Gastrocnemius medialis (tissue), 4 donors: ENCODE data around the gene ART4. TPM values are rescaled to one million over a fixed set of nuclear protein-coding genes. Genes with fewer than 3 reads are reported as not detected.

Source experiments
- ATAC-seq, 2 donors: fragments of 150-250 bp; one replicate each; pipeline ENCODE4 v1.9.1; 2016
- DNase-seq, 2 donors: peaks; one replicate each; pipeline ENCODE4 v3.0.0-alpha.2; 2019
- H3K27ac ChIP-seq, 4 donors: fragments of 200-600 bp; sonication (generic); 1 replicate in 1 of 4; 2 replicates in 3 of 4; pipeline ENCODE4 v1.5.1; 2016 to 2018; ENCODE audit warnings: mild to moderate bottlenecking in 2 of 4, moderate library complexity in 1 of 4
- H3K27me3 ChIP-seq, 3 donors: fragments of 200-600 bp; sonication (generic) in 2 of 3; 1 replicate in 1 of 3; 2 replicates in 2 of 3; pipeline versions ENCODE4 v1.5.1 to v1.6.0; 2016 to 2019; ENCODE audit warnings: mild to moderate bottlenecking in 1 of 3, moderate library complexity in 1 of 3
- H3K36me3 ChIP-seq, 2 donors: fragments of 200-600 bp; sonication (generic) in 1 of 2; one replicate each; pipeline ENCODE4 v1.5.1; 2017 to 2018
- H3K4me1 ChIP-seq, 2 donors: fragments of 200-600 bp; sonication (generic) in 1 of 2; one replicate each; pipeline ENCODE4 v1.5.1; 2016 to 2017; ENCODE audit warnings: mild to moderate bottlenecking in 2 of 2
- H3K4me3 ChIP-seq, 4 donors: fragments of 200-600 bp; sonication (generic) in 3 of 4; 1 replicate in 1 of 4; 2 replicates in 3 of 4; pipeline ENCODE4 v1.5.1; 2016 to 2019; ENCODE audit warnings: mild to moderate bottlenecking in 2 of 4
- H3K9me3 ChIP-seq, 3 donors: fragments of 200-600 bp; sonication (generic) in 2 of 3; 1 replicate in 1 of 3; 2 replicates in 2 of 3; pipeline ENCODE4 v1.5.1; 2016 to 2019
- CTCF ChIP-seq, 5 experiments: fragments of 450-650 bp in 3 of 5; fragments of 200-600 bp in 2 of 5; sonication (generic) in 2 of 5; IDR thresholded peaks in 4 of 5; conservative IDR thresholded peaks in 1 of 5; 1 replicate in 4 of 5; 2 replicates in 1 of 5; pipeline ENCODE4 v1.5.1; 2016 to 2019; ENCODE audit warnings: antibody characterized with exemption in 5 of 5, mild to moderate bottlenecking in 3 of 5, moderate library complexity in 3 of 5
- POLR2A ChIP-seq, 2 donors: fragments of 450-650 bp; IDR thresholded peaks; one replicate each; pipeline ENCODE4 v1.6.1; 2017; ENCODE audit warnings: antibody characterized with exemption in 2 of 2, mild to moderate bottlenecking in 2 of 2, moderate library complexity in 2 of 2
- in situ Hi-C, 4 donors: fragments of 200-750 bp; cut with MboI; loops; one replicate each; pipeline versions ENCODE4 v1.15.0 to v1.8.0; 2017; ENCODE audit warnings: low sequenced_read_pairs in 4 of 4
- intact Hi-C: fragments of 100-400 bp; cut with DNase I; formaldehyde crosslinking; loops from one replicate; pipeline ENCODE4 v1.15.1; 2023; ENCODE audit warnings: low total_unique reads
- total RNA-seq, 4 donors: library from RNA; depleted of rRNA; stranded (reverse); fragments of >200 nt; gene quantifications; one replicate each; pipeline versions ENCODE4 v1.1.0 to v1.2.3, GENCODE V29; 2016

The ART4 gene
- total RNA-seq, 4 donors from 2014 or later, result 0.44 to 1.6 (median 1.3) TPM

- H3K36me3 ChIP-seq, result no peaks in the 10 kb centered on the region
- ATAC-seq (no peak), DNase-seq (no peak)
- no peaks in the 10 kb centered on the region for H3K9me3 ChIP-seq
- TF ChIP-seq POLR2A (IDR thresholded peaks at IDR 0.05), result no peak
- TF ChIP-seq CTCF (IDR thresholded peaks at IDR 0.05 in 4 of 5, conservative IDR thresholded peaks at IDR 0.05 in 1 of 5), result no peak
- intact Hi-C loops (no loop called here), in situ Hi-C loops (no loop called here)
- H3K27me3 ChIP-seq, result no peaks in the 10 kb centered on the region
- H3K4me3 ChIP-seq, result no peak overlapping the region
- H3K4me1 ChIP-seq, result no peaks in the 10 kb centered on the region
- no peak overlapping the region for H3K27ac ChIP-seq
Observed at GRCh38 chr12:14824012-14824634, 19.2 kb downstream of the ART4 start.

GRCh38 chr12:14814014-14814413 is 29.3 kb downstream of the ART4 start, which contains the start of gene SMCO3:
Gene SMCO3, minus strand, starts transcription at chr12:14814182. Its CDS starts 7,502 bp downstream, at chr12:14806680.
- Histone ChIP-seq H3K36me3 (no peaks in the 10 kb centered on the region), H3K9me3 (no peaks in the 10 kb centered on the region), H3K27ac (no peak within 1 kb of the TSS), H3K27me3 (no peaks in the 10 kb centered on the region), H3K4me3 (no peak within 1 kb of the TSS), H3K4me1 (no peaks in the 10 kb centered on the region)
- in situ Hi-C loops, result no loop called here
- ATAC-seq, result no peak
- TF ChIP-seq CTCF (IDR thresholded peaks at IDR 0.05 in 4 of 5, conservative IDR thresholded peaks at IDR 0.05 in 1 of 5), result no peak
- TF ChIP-seq POLR2A (IDR thresholded peaks at IDR 0.05), result no peak
- intact Hi-C loops, result no loop called here
- DNase-seq, result no peak

- intact Hi-C loops, result no loop called here
- no peaks in the 10 kb centered on the region for H3K27me3 ChIP-seq
- no peak for ATAC-seq
- H3K4me3 ChIP-seq, result no peak overlapping the region
- DNase-seq, result no peak
- no peak overlapping the region for H3K27ac ChIP-seq
- in situ Hi-C loops, result no loop called here
- no peak for TF ChIP-seq POLR2A (IDR thresholded peaks at IDR 0.05)
- TF ChIP-seq CTCF (IDR thresholded peaks at IDR 0.05 in 4 of 5, conservative IDR thresholded peaks at IDR 0.05 in 1 of 5), result no peak
- H3K9me3 ChIP-seq, result no peaks in the 10 kb centered on the region
- H3K4me1 ChIP-seq, result no peaks in the 10 kb centered on the region
- H3K36me3 ChIP-seq, result no peaks in the 10 kb centered on the region
Observed at GRCh38 chr12:14811486-14811885, 31.8 kb downstream of the ART4 start.

- no peak for ATAC-seq
- no peak for DNase-seq
- no peak overlapping the region for H3K27ac ChIP-seq
- no peaks in the 10 kb centered on the region for H3K36me3 ChIP-seq
- TF ChIP-seq CTCF (IDR thresholded peaks at IDR 0.05 in 4 of 5, conservative IDR thresholded peaks at IDR 0.05 in 1 of 5) (peak in 2 of 5 experiments; percentile 18 to 37), POLR2A (IDR thresholded peaks at IDR 0.05) (no peak)
- in situ Hi-C loops (no loop called here), intact Hi-C loops (no loop called here)
- H3K9me3 ChIP-seq, result no peaks in the 10 kb centered on the region
- no peaks in the 10 kb centered on the region for H3K27me3 ChIP-seq
- no peak overlapping the region for H3K4me3 ChIP-seq
- no peaks in the 10 kb centered on the region for H3K4me1 ChIP-seq
Observed at GRCh38 chr12:14810953-14811483, 32.3 kb downstream of the ART4 start.
